ENCODE results near the gene CDC42BPB. TPM values are rescaled to one million over a fixed set of nuclear protein-coding genes. Genes with fewer than 3 reads are reported as not detected.

Gene CDC42BPB
- total RNA-seq, 4 donors from 2014 or later: 85.8 to 170 (median 102) TPM

- TF ChIP-seq CTCF (IDR thresholded peaks at IDR 0.05; ENCODE audit: low read depth): no peak
Observed at GRCh38 chr14:102897299-102898027, 159.9 kb downstream of the CDC42BPB start.

- TF ChIP-seq CTCF (IDR thresholded peaks at IDR 0.05; ENCODE audit: low read depth): no peak
Observed at GRCh38 chr14:102893452-102893851, 163.9 kb downstream of the CDC42BPB start.

- no peak for TF ChIP-seq CTCF (IDR thresholded peaks at IDR 0.05; ENCODE audit: low read depth)
Observed at GRCh38 chr14:102892651-102893050, 164.7 kb downstream of the CDC42BPB start.

GRCh38 chr14:102891556-102891955 lies 165.8 kb downstream of the CDC42BPB start:
- no peak for TF ChIP-seq CTCF (IDR thresholded peaks at IDR 0.05; ENCODE audit: low read depth)

GRCh38 chr14:102891111-102891510 lies 166.2 kb downstream of the CDC42BPB start:
- TF ChIP-seq CTCF (IDR thresholded peaks at IDR 0.05; ENCODE audit: low read depth): no peak

- no peak for TF ChIP-seq CTCF (IDR thresholded peaks at IDR 0.05; ENCODE audit: low read depth)
Observed at GRCh38 chr14:102889615-102890014, 167.7 kb downstream of the CDC42BPB start.

- no peak for TF ChIP-seq CTCF (IDR thresholded peaks at IDR 0.05; ENCODE audit: low read depth)
Observed at GRCh38 chr14:102888748-102889147, 168.6 kb downstream of the CDC42BPB start.
